K562 (cell line): ENCODE results near the gene PODXL2.

Source experiments
- FOS ChIP-seq: IDR thresholded peaks from 3 replicates; pipeline ENCODE4 v1.6.1; 2011; ENCODE audit not compliant: insufficient read length; ENCODE audit errors: extremely low read depth
- JUNB ChIP-seq: fragments of 450-650 bp; formaldehyde crosslinking; conservative IDR thresholded peaks from 2 replicates; pipeline ENCODE4 v1.4.0; 2020; ENCODE audit warnings: mild to moderate bottlenecking
- MXI1 ChIP-seq: IDR thresholded peaks from 2 replicates; pipeline ENCODE4 v1.6.1; 2011; ENCODE audit warnings: low read depth, mild to moderate bottlenecking, improper control_type of control experiment, low read length
- POLR2A ChIP-seq: fragments of 450-650 bp; conservative IDR thresholded peaks from 2 replicates; pipeline ENCODE4 v1.6.1; 2016
- SIN3A ChIP-seq, 2 experiments: fragments of 150-350 bp in 1 of 2; IDR thresholded peaks; 2 replicates each; pipeline ENCODE4 v1.6.1; 2011 to 2016; ENCODE audit warnings: borderline replicate concordance in 2 of 2, low read depth in 2 of 2, low read length in 2 of 2, mild to moderate bottlenecking in 2 of 2, moderate library complexity in 2 of 2; ENCODE audit not compliant: control insufficient read depth in 1 of 2
- ZNF165 ChIP-seq: fragments of 250-450 bp; sonication (Bioruptor Pico); IDR thresholded peaks from 2 replicates; pipeline ENCODE4 v1.4.0; 2020; ENCODE audit warnings: borderline replicate concordance
- ZNF318 ChIP-seq, 2 experiments: fragments of 450-650 bp; IDR thresholded peaks; 2 replicates each; pipeline ENCODE4 v1.6.1; 2016; ENCODE audit warnings: mild to moderate bottlenecking in 2 of 2, borderline replicate concordance in 1 of 2, low read depth in 1 of 2, moderate library complexity in 1 of 2
- TF ChIP-seq, protein P1 (sequence below), 3 experiments: IDR thresholded peaks in 2 of 3; conservative IDR thresholded peaks in 1 of 3; 2 replicates each; pipeline ENCODE4 v1.5.1; 2011 to 2012; ENCODE audit warnings: low read length in 3 of 3, mild to moderate bottlenecking in 3 of 3, control low read depth in 2 of 3, improper control_type of control experiment in 1 of 3, inconsistent platforms in 1 of 3, low read depth in 1 of 3, mixed read lengths in 1 of 3, moderate library complexity in 1 of 3; ENCODE audit not compliant: insufficient read depth in 2 of 3
- TF ChIP-seq, protein P2 (sequence below): sonication (generic); formaldehyde crosslinking; IDR thresholded peaks from 2 replicates; pipeline ENCODE4 v1.8.1; 2023; ENCODE audit warnings: mild to moderate bottlenecking, missing genetic modification reagents
- TF ChIP-seq, protein P3 (sequence below): conservative IDR thresholded peaks from 2 replicates; pipeline ENCODE4 v1.6.1; 2011; ENCODE audit warnings: low read depth, mild to moderate bottlenecking, low read length; ENCODE audit not compliant: control insufficient read depth

DNA sequence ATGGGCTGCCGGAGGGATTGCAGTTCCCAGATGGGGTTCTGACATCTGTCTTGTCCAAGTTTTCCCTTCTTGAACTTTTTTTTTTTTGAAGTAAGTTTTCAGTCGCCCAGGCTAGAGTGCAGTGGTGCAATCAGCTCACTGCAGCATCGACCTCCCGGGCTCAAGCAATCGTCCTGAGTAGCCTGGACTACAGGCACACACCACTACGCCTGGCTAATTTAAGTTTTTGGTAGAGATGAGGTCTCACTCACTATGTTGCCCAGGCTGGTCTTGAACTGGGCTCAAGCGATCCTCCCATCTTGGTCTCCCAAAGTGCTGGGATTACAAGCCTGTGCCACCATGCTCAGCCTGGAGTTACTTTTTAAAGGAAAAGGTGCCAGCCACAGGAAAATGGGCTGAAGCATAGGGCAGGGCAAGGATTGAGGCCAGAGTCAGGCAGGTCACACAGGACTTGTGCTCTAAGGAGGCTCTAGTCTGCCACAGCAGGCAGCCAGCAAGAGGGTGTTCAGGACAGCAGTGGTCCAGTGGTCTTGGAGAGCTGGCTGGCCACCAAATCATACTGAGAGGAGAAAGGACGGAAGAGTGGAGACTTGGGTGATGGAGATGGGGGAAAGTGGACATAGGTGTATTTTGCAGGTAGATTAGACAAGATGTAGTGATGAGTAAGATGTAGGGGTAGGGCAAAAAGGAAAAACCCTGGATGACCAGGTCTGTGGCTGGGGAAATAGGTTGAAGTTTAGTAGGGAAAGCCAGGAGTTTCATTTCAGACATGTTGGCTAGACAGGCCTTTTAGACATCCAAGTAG is 6.0 kb upstream of the PODXL2 start:
- no peak; the same call in 1 of the 2 replicates for TF ChIP-seq POLR2A
- TF ChIP-seq, protein P1, sequence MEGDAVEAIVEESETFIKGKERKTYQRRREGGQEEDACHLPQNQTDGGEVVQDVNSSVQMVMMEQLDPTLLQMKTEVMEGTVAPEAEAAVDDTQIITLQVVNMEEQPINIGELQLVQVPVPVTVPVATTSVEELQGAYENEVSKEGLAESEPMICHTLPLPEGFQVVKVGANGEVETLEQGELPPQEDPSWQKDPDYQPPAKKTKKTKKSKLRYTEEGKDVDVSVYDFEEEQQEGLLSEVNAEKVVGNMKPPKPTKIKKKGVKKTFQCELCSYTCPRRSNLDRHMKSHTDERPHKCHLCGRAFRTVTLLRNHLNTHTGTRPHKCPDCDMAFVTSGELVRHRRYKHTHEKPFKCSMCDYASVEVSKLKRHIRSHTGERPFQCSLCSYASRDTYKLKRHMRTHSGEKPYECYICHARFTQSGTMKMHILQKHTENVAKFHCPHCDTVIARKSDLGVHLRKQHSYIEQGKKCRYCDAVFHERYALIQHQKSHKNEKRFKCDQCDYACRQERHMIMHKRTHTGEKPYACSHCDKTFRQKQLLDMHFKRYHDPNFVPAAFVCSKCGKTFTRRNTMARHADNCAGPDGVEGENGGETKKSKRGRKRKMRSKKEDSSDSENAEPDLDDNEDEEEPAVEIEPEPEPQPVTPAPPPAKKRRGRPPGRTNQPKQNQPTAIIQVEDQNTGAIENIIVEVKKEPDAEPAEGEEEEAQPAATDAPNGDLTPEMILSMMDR (IDR thresholded peaks at IDR 0.05 in 2 of 3, conservative IDR thresholded peaks at IDR 0.05 in 1 of 3; ENCODE audit: insufficient read depth in 2 of 3, low read depth in 1 of 3, low read length in 3 of 3): no peak
- TF ChIP-seq, protein P2, sequence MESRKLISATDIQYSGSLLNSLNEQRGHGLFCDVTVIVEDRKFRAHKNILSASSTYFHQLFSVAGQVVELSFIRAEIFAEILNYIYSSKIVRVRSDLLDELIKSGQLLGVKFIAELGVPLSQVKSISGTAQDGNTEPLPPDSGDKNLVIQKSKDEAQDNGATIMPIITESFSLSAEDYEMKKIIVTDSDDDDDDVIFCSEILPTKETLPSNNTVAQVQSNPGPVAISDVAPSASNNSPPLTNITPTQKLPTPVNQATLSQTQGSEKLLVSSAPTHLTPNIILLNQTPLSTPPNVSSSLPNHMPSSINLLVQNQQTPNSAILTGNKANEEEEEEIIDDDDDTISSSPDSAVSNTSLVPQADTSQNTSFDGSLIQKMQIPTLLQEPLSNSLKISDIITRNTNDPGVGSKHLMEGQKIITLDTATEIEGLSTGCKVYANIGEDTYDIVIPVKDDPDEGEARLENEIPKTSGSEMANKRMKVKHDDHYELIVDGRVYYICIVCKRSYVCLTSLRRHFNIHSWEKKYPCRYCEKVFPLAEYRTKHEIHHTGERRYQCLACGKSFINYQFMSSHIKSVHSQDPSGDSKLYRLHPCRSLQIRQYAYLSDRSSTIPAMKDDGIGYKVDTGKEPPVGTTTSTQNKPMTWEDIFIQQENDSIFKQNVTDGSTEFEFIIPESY (CRISPR knock-in tag): no peak
- no peak for TF ChIP-seq ZNF165 (CRISPR knock-in tag)
- TF ChIP-seq MXI1: no peak
- TF ChIP-seq FOS: no peak
- TF ChIP-seq, protein P3, sequence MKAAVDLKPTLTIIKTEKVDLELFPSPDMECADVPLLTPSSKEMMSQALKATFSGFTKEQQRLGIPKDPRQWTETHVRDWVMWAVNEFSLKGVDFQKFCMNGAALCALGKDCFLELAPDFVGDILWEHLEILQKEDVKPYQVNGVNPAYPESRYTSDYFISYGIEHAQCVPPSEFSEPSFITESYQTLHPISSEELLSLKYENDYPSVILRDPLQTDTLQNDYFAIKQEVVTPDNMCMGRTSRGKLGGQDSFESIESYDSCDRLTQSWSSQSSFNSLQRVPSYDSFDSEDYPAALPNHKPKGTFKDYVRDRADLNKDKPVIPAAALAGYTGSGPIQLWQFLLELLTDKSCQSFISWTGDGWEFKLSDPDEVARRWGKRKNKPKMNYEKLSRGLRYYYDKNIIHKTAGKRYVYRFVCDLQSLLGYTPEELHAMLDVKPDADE: no peak
- TF ChIP-seq SIN3A (IDR thresholded peaks at IDR 0.05; ENCODE audit: borderline replicate concordance in 2 of 2, control insufficient read depth in 1 of 2, low read depth in 2 of 2, low read length in 2 of 2): no peak
- no peak for TF ChIP-seq ZNF318 (IDR thresholded peaks at IDR 0.05; ENCODE audit: borderline replicate concordance in 1 of 2, low read depth in 1 of 2)
- TF ChIP-seq JUNB (CRISPR knock-in tag): no peak
